ENCODE results near the gene GIN1. TPM values are rescaled to one million over a fixed set of nuclear protein-coding genes. Genes with fewer than 3 reads are reported as not detected.

GIN1 gene
- total and polyA plus RNA-seq, 2 donors (not counting 1 experiment from before 2014, with no cell fraction given) = 2.2 to 16.9 TPM

DNA sequence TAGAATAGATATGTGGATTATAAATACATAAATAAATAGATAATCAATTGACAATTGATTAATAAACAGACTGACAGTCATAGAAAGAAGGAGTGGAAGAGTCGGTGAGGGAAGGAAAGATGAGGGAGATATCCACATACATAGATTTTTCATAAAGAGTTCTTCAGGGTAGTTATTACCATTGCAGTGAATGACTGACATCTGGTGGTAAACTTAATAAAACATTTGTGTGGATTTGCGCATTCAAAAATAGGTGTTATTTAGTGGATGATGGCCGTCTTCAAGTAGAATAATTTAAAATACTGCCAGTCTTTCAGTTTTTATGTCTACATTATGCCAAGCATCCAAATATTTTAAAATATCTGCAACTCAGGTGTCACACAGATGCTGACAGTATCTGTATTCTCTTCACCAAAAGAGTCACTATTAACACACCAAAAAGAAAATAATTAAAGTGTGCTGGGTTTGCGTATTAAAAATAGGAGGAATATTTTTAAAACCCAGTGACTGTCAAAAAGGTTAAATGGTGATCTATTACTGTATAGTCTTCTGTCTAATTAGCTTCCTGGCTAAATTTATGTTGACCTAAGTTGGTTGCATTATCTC lies 78.8 kb downstream of the GIN1 start:
- Mint-ChIP-seq H3K4me1 (no peaks in the 10 kb centered on the region), H3K27me3 (peaks cover 9% of the 10 kb centered on the region), H3K9me3 (ENCODE audit: insufficient read depth) (no peaks in the 10 kb centered on the region), H3K27ac (no peak overlapping the region), H3K4me3 (no peak overlapping the region)
- ChIA-PET POLR2A (no interaction called here), CTCF (interaction anchor here (1.1 to 1.2 kb wide), 2 partner anchors 459 to 504 kb away, joined by 3 read pairs; no protein-coding TSS in a partner anchor)
- no peak for TF ChIP-seq EZH2 (IDR thresholded peaks at IDR 0.05; ENCODE audit: borderline replicate concordance, insufficient read depth, low read depth, low read length, poor library complexity, severe bottlenecking)
- TF ChIP-seq, protein P1, sequence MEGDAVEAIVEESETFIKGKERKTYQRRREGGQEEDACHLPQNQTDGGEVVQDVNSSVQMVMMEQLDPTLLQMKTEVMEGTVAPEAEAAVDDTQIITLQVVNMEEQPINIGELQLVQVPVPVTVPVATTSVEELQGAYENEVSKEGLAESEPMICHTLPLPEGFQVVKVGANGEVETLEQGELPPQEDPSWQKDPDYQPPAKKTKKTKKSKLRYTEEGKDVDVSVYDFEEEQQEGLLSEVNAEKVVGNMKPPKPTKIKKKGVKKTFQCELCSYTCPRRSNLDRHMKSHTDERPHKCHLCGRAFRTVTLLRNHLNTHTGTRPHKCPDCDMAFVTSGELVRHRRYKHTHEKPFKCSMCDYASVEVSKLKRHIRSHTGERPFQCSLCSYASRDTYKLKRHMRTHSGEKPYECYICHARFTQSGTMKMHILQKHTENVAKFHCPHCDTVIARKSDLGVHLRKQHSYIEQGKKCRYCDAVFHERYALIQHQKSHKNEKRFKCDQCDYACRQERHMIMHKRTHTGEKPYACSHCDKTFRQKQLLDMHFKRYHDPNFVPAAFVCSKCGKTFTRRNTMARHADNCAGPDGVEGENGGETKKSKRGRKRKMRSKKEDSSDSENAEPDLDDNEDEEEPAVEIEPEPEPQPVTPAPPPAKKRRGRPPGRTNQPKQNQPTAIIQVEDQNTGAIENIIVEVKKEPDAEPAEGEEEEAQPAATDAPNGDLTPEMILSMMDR (IDR thresholded peaks at IDR 0.05) = peak; percentile 7
- Histone ChIP-seq H3K79me2 (ENCODE audit: control insufficient read depth, insufficient read depth, low read length) (no peaks in the 10 kb centered on the region), H3K9me3 (ENCODE audit: control extremely low read depth in 1 of 3, control insufficient read depth in 2 of 3, insufficient read depth in 1 of 3, low read length in 2 of 3) (no peaks in the 10 kb centered on the region), H3K4me3 (ENCODE audit: control extremely low read depth in 1 of 5, extremely low read depth in 1 of 5, insufficient read depth in 1 of 5, low read depth in 2 of 5, low read length in 4 of 5) (no peak overlapping the region), H3K27ac (ENCODE audit: low read length in 2 of 2) (no peak overlapping the region), H3K27me3 (replicated peaks in 1 of 4; ENCODE audit: control extremely low read depth in 1 of 4, control insufficient read depth in 3 of 4, insufficient read depth in 4 of 4, low read length in 3 of 4) (no peaks in the 10 kb centered on the region), H3K9ac (ENCODE audit: low read length) (no peak overlapping the region), H4K20me1 (ENCODE audit: control insufficient read depth, insufficient read depth, low read length, poor library complexity, severe bottlenecking) (no peaks in the 10 kb centered on the region), H3K36me3 (replicated peaks in 1 of 2; ENCODE audit: control extremely low read depth in 1 of 2, control insufficient read depth in 1 of 2, extremely low read depth in 1 of 2, insufficient read depth in 2 of 2, low read length in 1 of 2) (no peaks in the 10 kb centered on the region), H3K4me2 (replicated peaks; ENCODE audit: low read depth, low read length, poor library complexity, severe bottlenecking) (no peak overlapping the region), H2AFZ (ENCODE audit: insufficient read depth, low read depth, low read length, poor library complexity, severe bottlenecking) (no peak overlapping the region), H3K4me1 (ENCODE audit: control insufficient read depth in 2 of 2, insufficient read depth in 2 of 2, low read length in 2 of 2) (no peaks in the 10 kb centered on the region)
- no CpG with 5 or more reads among the region's 4 CpGs for WGBS (ENCODE audit: insufficient coverage)
- ATAC-seq (ENCODE audit: low read depth) (no peak), DNase-seq (peak; percentile 5)
- intact Hi-C loops (cut with micrococcal nuclease) = loop anchor here (2.0 to 5.0 kb wide), 4 partner anchors 260 to 504 kb away; no protein-coding TSS in a partner anchor

- no peak for TF ChIP-seq EZH2 (IDR thresholded peaks at IDR 0.05; ENCODE audit: borderline replicate concordance, insufficient read depth, low read depth, low read length, poor library complexity, severe bottlenecking)
- TF ChIP-seq, protein P1 (IDR thresholded peaks at IDR 0.05) = no peak
- no peak overlapping the region for H3K27ac ChIP-seq (ENCODE audit: low read length in 2 of 2)
- peaks cover 0 to 16% (median 0%) of the 10 kb centered on the region in 3 donors for H3K9me3 ChIP-seq (ENCODE audit: control extremely low read depth in 1 of 3, control insufficient read depth in 2 of 3, insufficient read depth in 1 of 3, low read length in 2 of 3)
- H3K4me3 Mint-ChIP-seq = no peak overlapping the region
- CTCF ChIA-PET = interaction anchor here (1.8 kb wide), 1 partner anchor 8 kb away, joined by 5 read pairs; no protein-coding TSS in a partner anchor
- H3K27me3 ChIP-seq (replicated peaks in 1 of 4; ENCODE audit: control extremely low read depth in 1 of 4, control insufficient read depth in 3 of 4, insufficient read depth in 4 of 4, low read length in 3 of 4) = no peaks in the 10 kb centered on the region
- no peaks in the 10 kb centered on the region for H3K79me2 ChIP-seq (ENCODE audit: control insufficient read depth, insufficient read depth, low read length)
- H3K9ac ChIP-seq (ENCODE audit: low read length) = no peak overlapping the region
- H3K36me3 ChIP-seq (replicated peaks in 1 of 2; ENCODE audit: control extremely low read depth in 1 of 2, control insufficient read depth in 1 of 2, extremely low read depth in 1 of 2, insufficient read depth in 2 of 2, low read length in 1 of 2) = no peaks in the 10 kb centered on the region
- H3K4me1 Mint-ChIP-seq = no peaks in the 10 kb centered on the region
- H3K27ac Mint-ChIP-seq = no peak overlapping the region
- H3K27me3 Mint-ChIP-seq = no peaks in the 10 kb centered on the region
- no peak overlapping the region for H3K4me2 ChIP-seq (replicated peaks; ENCODE audit: low read depth, low read length, poor library complexity, severe bottlenecking)
- DNase-seq = no peak
- no peaks in the 10 kb centered on the region for H3K4me1 ChIP-seq (ENCODE audit: control insufficient read depth in 2 of 2, insufficient read depth in 2 of 2, low read length in 2 of 2)
- intact Hi-C loops (cut with micrococcal nuclease) = no loop called here
- 94% methylated on average over 4 of the region's 4 CpGs for WGBS (ENCODE audit: insufficient coverage)
- no peaks in the 10 kb centered on the region for H4K20me1 ChIP-seq (ENCODE audit: control insufficient read depth, insufficient read depth, low read length, poor library complexity, severe bottlenecking)
- H2AFZ ChIP-seq (ENCODE audit: insufficient read depth, low read depth, low read length, poor library complexity, severe bottlenecking) = no peak overlapping the region
- no peak overlapping the region for H3K4me3 ChIP-seq (ENCODE audit: control extremely low read depth in 1 of 5, extremely low read depth in 1 of 5, insufficient read depth in 1 of 5, low read depth in 2 of 5, low read length in 4 of 5)
- ATAC-seq (ENCODE audit: low read depth) = no peak
- POLR2A ChIA-PET = no interaction called here
- no peaks in the 10 kb centered on the region for H3K9me3 Mint-ChIP-seq (ENCODE audit: insufficient read depth)
These were observed 82.1 kb downstream of the GIN1 start for GRCh38 chr5:103037673-103038455.
